Vagina (tissue), 2 donors: Measurements from ENCODE around the gene DOCK1.

Experiments
- POLR2A ChIP-seq, 2 donors: fragments of 450-650 bp; IDR thresholded peaks; one replicate each; pipeline ENCODE4 v1.6.1; 2017; ENCODE audit warnings: antibody characterized with exemption in 2 of 2, mild to moderate bottlenecking in 2 of 2, moderate library complexity in 2 of 2
- TF ChIP-seq, protein P1 (sequence below), 3 experiments: fragments of 450-650 bp in 2 of 3; fragments of 200-600 bp in 1 of 3; sonication (generic) in 1 of 3; IDR thresholded peaks; one replicate each; pipeline ENCODE4 v1.5.1; 2017 to 2019; ENCODE audit warnings: antibody characterized with exemption in 3 of 3, mild to moderate bottlenecking in 2 of 3, moderate library complexity in 2 of 3

DNA sequence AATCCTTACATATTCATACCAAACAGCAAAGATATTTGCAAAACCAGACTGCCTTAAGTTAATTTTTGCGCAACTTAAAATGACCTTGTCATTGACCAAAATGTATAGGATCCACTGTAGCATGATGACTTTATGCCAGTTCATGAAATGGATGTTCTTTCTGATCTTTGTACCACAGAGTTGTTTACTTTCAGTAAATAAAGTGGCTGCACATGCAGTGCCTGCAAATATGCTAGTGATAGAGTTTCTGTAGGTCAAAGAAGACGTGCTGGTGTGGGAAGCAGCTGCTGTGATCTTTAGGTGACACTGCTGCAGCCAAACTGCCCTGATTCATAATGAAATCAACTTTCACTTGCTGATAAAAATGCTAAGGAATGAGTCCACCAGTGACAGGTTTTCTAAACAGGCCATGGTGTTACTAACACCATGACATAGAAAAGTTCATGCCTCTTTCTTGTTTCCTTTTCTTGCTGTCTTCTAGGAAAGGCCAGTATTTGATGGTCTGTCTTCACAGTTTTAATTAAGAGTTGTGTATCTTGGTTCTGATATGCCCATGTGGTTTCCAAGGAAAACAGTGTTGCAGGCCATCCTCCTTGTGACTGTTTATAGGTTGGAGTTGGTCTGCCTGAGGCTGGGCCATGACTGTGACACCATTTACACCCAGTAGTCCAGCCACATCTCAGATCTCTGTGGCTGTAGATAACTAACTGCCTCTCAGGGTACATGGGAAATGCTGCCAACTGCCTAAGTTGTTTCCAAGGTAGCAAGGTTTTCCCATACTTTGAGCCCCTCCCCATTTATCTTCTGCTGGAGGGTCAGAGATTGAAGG, 228.7 kb downstream of the DOCK1 start:
- TF ChIP-seq, protein P1, sequence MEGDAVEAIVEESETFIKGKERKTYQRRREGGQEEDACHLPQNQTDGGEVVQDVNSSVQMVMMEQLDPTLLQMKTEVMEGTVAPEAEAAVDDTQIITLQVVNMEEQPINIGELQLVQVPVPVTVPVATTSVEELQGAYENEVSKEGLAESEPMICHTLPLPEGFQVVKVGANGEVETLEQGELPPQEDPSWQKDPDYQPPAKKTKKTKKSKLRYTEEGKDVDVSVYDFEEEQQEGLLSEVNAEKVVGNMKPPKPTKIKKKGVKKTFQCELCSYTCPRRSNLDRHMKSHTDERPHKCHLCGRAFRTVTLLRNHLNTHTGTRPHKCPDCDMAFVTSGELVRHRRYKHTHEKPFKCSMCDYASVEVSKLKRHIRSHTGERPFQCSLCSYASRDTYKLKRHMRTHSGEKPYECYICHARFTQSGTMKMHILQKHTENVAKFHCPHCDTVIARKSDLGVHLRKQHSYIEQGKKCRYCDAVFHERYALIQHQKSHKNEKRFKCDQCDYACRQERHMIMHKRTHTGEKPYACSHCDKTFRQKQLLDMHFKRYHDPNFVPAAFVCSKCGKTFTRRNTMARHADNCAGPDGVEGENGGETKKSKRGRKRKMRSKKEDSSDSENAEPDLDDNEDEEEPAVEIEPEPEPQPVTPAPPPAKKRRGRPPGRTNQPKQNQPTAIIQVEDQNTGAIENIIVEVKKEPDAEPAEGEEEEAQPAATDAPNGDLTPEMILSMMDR (IDR thresholded peaks at IDR 0.05), result no peak
- TF ChIP-seq POLR2A (IDR thresholded peaks at IDR 0.05), result no peak
